GM20431 (cell line): ENCODE data around the gene GABARAPL2.
"Not testable (repeated sequence)": the region's sequence is repeated elsewhere in the genome, so short reads cannot be mapped to it uniquely, and the experiment has no call there.

Source experiments
- in situ Hi-C: fragments of 300-500 bp; cut with MseI, MboI; formaldehyde crosslinking; loops from one replicate; pipeline ENCODE4 v1.15.0; 2020; ENCODE audit warnings: low sequenced_read_pairs; ENCODE audit not compliant: unreplicated experiment

Gene GABARAPL2, protein sequence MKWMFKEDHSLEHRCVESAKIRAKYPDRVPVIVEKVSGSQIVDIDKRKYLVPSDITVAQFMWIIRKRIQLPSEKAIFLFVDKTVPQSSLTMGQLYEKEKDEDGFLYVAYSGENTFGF

DNA sequence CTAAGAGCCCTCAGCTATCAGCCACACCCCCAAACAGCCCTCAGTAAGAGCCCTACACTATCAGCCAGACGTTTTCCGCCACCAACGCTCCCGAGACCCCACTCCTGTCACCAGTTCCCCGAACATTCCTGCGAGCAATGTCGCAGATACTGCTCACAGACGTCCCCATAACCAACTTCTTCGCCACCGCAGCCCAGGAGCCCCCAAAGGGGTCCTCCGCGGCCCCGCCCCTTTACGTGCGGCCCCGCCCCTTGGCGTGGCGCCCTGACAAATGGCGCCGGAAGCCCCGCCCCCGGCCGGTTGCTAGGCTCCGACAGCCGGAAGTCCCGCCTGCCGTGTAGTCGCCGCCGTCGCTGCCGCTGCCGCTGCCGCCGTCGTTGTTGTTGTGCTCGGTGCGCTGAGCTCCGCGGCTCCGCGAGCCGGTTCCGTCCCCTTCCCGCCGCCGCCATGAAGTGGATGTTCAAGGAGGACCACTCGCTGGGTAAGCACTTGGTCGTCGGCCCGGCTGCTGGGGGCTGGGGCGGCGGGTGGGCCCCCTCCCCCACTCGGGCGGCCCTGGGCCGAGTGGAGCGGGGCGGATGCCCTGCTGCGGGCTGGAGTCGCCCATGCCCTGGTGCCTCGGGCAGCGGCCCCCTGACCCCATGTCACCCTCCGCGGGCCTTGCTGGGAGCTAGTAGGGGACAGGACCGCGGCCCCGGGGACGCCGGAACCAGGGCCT lies at the start of gene GABARAPL2:
TSS of gene GABARAPL2 (plus strand) at position 340 of the 718 bp plus-strand sequence. CDS start at position 448, 108 bp downstream.
- in situ Hi-C loops: no loop called here

DNA sequence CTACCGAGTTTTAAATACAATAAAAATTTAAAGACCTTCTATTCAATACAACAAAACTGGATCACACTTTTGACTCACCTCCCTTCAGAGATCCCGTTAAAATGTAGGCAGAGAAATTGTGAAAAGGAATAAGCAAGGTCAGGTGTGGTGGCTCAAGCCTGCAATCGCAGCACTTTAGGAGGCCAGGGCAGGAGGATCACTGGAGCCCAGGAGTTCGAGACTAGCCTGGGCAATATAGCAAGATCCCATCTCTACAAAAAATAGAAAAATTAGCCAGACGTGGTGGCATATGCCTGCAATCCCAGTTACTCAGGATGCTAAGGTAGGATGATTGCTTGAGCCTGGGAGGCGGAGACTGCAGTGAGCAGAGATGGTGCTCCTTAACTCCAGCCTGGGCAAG lies 47.0 kb upstream of the GABARAPL2 start:
- in situ Hi-C loops: no loop called here

DNA sequence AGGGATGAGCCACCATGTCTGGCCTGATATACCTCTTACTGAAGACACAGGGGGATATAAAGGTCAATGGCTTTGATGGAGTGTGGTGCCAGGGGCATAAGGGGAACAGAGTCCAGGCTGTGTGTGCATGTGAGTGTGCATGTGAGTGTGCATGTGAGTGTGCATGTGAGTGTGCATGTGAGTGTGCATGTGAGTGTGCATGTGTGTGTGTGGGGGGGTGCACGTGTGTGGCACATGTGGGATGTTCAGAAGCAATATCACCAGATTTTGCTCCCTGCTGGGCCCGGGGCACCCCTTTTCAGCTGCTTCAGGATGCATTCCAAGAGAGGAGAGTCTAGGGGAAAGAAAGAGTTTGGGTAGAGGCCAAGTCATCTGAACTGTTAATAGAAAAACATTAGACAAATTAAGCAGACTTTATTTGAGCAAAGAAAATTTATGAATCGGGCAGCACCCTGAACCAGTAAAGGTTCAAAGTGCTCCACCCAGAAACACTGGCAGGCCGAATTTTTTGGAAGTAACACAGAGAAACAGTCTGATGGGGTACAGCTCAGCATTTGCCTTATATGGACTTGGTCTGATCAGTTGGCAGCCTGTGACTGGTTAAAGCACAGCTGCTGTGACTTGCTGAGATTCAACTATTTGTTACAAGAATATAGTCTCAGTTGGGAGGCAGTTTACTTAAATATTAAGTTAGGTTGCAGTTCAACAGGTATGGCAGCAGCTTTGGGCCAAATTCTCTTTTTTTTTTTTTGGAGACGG lies 40.0 kb upstream of the GABARAPL2 start:
- in situ Hi-C loops: no loop called here

DNA sequence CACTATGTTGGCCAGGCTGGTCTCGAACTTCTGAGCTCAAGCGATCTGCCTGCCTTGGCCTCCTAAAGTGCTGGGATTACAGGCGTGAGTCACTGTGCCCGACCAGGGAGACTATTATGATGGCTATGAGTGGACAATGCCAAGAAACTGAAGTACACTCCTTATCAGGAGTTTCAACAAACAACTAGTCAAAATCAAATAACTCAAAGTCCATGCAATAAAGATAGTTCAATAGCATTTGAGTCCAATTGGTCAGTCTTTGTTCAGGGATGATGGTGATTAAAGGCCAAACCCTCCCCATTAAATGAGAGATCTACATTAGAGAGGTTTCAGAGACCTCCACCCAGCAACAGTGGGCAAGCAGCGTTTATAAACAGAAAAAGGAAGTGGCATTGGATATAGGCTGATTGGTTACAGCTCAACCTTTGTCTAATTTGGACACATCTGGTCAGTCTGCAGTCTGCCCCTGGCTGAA lies 38.3 kb upstream of the GABARAPL2 start:
- in situ Hi-C loops: no loop called here

DNA sequence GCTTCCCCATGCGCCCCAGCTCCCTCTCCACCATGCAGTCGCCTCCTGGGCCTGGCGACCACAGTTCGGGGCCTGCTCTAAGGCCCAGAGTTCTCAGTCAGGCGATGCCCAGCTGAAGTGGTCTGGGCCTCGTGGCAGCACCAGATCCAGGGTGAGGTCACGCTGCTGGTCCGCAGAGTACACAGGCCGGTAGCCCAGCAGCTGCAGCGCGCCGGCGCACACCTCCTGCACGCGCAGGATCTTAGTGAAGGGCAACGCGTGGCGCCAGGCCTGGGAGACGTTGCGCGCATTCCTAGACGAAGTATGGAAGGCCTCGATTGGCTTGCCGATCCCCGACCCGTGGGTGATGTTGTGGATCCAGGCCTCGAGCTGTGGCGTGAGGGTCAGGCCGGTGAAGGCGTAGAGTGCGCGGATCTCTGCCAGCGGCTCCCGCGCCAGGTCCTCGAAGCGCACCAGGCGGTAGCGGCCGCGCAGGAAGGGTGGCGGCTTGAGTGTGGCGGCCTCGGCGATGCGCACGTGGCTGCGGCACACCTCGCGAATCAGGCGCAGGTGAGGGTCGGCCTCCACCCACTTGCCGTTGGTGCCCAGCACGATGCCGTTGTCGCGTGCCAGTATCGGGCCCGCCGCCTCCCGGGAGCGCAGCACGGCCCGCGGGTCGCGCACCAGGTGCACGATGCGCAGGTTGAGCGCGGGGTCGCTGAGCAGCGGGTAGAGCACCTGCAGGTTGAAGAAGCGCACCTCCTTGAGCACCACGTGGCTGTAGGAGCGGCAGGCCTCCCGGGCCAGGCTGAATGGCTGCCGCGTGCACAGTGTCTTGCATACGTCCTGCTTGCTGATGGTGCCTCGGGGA lies 36.9 kb upstream of the GABARAPL2 start:
- in situ Hi-C loops: no loop called here

DNA sequence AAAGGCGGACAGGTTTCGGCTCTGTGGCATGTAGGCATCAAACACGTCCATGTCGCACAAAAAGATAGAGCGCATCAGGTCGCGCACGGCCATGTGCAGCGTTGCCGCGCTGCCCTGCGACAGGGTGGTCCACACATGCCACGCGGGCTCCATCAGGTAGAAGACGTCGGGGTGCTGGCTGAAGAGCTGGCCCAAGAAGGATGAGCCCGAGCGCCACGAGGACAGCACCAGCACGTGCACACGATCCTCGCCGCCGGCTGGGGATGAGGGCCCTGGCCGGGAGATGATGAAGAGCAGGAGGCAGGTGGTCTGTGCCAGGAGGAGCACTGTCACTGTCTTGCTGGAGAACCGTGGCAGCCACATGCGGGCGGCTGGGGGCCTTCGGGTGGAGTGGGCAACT lies 36.2 kb upstream of the GABARAPL2 start:
- in situ Hi-C loops: no loop called here

DNA sequence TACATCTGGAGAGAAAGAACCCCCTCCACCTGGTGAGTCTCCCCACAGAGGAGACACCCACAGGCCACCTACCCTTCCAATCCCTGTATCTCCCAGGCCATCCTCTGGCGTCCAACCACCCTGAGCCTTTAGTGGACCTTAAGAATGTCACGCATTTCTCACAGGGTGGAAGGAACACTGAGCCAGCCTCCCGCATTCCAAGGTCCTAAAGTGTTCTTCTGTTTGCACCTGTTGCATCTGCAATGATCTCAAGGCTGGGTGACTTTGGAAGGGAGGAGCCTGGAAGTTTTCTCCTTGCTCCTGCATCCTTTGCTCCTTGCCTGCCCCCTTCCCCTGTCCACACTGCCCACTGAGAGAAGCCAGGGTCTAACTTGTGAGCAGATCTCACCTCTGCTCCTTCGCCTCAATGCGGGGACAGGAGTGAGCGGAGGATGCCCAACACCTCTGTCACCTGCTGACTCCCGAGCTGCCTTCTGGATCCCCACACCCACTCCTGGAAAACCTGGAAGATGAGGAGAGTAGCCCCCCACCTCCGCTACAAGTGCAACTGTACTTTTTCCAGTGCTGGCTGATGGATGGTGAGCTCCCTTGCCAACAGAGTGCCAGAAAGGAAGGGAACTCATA lies 33.9 kb upstream of the GABARAPL2 start:
- in situ Hi-C loops: no loop called here

DNA sequence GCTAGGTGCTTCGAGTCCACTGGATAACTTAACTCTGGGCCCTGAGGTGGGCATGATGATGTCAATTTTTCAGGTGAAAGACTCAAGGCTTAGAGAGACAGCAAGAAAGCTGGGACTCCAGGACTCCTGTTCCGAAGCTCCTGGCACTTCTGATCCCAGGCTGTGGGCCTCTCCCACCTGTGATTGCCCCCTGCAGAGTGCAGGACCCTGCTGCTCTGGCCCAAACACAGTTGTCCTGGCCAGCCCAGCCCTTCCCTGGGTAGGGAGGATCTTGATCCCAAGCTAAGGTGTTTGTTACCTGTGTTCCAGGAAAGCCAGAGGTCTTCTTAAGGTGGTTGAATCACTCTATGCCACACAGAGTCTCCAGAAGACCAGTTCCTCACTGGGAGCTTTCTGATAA lies 33.4 kb upstream of the GABARAPL2 start:
- in situ Hi-C loops: no loop called here

DNA sequence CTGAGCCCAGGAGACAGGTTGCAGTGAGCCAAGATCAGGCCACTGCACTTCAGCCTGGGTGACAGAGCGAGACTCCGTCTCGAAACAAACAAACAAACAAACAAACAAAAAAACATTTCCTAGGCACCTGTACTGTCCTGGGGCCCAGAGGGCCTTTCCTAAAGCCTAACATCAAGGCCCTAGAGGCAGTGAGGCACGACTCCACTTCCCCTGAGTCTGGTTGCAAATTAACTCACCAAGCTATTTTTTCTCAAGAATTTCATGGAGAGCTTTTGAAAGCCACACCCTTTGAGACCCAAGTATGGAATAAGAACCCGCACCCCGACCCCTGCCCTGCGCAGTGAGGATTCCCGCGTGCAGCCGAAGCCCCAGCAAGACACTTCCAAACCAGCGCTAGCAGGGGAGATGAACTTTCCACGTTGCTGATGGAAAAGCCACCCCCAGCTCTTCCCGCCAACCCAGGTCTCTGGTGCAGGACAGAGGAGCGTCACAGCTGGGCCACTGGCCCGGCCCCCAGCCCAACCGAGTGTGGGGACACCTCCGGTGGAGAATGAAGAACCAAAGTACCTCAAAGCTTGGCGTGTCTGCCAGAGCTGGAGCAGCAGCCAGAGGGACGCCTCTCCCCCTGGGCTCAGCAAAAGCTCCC lies 31.5 kb upstream of the GABARAPL2 start:
- in situ Hi-C loops: no loop called here

DNA sequence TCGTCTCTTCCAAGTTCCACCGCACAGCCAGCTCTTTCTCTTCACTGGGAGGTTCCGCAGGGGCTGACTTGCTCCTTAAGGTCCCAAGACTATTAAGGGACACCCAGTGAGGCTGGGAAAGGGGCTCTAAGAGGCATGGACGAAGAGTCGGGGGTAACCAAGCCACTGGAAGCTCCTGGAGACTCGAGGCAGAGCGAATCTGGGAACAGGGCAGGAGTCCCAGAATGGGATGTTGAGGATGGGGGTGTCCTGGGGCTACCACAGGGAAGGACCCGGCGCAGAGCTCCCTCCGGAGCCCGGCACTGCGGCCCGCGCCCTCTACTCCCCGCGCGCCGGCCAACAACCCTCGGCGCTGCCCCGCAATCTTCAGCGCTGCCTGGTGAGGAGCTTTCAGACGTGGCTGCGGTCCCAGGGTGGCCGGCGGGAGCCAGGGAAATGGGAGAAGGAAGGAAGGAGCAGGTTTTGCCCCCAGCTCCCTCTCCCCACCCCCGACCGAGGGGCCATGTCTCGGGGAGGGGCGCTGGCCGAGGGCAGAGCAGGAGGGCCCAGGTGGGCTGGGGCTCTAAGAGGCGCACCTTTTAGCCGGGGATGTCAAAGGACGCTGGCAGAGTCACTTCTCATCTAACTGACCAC lies 30.9 kb upstream of the GABARAPL2 start:
- in situ Hi-C loops: no loop called here

DNA sequence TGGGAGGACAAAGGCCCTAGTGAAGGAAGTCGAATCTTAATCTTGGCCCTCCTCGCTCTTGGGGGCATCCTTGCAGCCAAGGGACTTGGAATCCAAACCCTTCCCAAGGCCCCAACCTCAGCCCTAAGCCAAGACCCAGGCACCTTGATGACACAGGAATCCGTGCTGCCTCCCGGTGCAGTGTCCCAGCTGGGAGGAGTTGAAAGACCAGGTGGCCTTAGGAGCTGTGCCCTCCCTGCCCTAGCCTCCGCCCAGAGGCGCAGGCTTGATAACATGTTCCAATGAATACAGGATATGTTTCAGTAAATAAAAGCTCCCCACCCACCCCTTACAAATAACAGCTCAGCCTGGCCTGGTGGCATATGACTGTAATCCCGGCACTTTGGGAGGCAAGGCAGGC lies 30.3 kb upstream of the GABARAPL2 start, which contains the start of gene CHST5:
TSS of gene CHST5 (minus strand) at position 208 of the 400 bp plus-strand sequence. CDS start 5,724 bp downstream, outside the sequence.
- in situ Hi-C loops: no loop called here

DNA sequence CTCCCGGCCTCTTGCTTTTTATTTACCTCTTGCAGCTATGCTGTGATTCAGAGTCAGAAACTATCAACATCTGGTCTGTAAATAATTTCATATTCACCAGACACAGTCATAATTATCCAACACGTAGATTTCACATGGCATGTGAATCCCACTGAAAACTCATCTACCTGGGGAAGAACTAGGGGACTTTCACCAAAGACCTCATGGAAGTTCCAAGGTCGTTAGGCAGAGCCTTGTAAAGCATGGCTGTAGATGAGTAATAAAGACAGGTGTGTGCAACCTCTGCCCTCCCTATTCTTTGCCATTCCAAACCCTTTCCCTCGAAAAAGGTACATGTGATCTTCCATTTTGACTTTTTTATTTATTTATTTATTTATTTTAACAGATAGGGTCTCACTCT lies 28.4 kb upstream of the GABARAPL2 start:
- in situ Hi-C loops: no loop called here

DNA sequence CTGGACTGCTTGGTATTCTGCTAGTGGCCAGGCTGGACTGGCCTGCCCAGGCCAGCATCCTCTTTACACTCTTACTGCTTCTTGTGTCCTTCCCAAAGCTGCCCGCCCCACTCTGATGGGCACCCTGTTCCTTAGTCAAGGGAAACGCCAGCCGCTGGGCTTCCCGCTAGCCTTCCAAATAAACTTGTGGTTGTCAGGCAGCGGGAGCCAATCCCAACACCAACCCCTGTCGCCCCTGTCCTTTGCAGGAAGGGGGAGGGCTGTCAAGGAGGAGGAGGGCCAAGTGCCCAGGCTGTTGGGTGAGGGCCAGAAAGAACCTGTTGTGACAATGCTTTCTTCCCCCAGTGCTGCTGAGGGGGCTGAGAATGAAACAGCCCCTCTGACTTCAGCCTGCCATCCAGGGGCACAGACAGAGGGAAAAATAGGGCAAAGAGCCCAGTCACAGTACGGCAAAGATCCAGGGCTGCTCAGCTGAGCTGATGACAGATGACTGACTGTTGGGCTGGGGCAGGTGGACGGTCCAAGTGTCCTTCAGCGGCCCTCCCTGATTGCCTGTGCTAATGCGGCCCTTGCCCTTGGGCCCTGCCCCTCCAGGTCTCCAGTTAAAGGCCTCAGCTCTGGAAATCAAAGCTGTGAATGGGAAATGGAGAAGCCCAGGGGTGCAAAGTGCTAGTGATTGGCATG lies 27.2 kb upstream of the GABARAPL2 start:
- in situ Hi-C loops: not testable (repeated sequence)

DNA sequence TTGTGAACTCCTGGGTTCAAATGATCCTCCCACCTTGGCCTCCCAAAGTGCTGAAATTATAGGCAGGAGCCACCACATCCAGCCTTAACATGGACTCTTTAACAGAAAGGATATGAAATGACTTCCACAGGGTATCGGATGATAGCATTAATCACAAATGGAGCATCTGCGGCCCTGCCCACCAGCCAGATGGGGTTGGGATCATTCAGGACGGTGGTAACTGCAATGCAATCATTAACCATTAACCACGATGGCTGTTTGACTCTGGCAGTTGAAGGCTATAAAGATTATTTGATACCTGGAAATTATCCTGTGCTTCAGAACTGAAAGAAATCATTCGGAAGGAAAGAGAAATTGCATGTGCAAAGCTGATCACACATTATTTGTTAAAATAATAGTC lies 24.9 kb upstream of the GABARAPL2 start:
- in situ Hi-C loops: no loop called here

DNA sequence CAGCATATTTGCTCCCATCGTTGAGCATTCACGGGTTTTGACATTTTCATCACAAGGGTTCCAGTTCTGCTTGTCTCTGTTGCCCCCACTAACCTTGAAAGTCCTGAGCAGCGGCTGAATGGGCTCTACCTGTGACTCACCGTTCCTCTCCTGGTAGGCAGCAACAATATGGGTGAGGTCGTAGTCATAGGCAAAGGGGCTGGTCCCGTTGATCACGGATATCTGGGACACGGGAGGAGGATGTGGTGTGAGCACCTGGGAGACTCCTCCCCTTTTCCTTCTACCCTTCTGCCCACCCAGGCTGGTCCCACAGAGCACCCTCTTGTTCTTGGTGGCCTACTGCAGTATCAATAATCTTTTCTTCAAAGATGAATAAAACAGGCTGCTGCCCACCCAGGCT lies 23.7 kb upstream of the GABARAPL2 start:
- in situ Hi-C loops: not testable (repeated sequence)

DNA sequence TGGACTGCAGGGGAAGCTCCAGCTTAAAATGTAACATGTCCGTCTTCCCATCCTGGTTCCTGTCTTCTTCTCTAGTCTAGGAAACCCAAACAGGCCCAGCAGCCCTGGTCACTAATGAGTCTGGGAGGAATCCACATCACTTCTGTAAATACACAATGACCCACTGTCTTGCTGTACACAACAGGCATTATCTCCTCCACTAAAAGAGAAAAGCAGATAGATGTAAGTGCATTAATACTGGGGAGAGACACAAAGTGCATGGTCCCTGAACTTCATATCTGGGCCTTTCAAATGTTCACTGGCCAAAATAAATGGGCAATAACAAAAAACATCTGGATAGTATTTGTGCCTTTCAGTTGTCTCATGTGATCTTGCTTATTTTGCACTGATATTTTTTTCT lies 20.3 kb upstream of the GABARAPL2 start:
- in situ Hi-C loops: not testable (repeated sequence)

DNA sequence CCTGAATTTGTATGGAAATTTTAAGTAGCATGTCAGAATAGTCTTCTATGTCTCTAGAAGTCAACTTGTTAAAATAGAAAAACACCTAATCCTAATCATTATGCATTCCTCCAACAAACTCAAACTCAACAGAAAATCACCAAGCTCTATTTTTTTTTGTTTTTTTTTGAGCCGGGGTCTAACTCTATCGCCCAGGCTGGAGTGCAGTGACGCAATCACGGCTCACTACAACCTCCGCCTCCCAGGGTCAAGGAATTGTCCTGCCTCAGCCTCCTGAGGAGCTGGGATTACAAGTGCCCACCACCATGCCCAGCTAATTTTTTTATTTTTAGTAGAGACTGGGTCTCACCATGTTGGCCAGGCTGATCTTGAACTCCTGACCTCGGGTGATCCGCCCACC lies 19.9 kb upstream of the GABARAPL2 start:
- in situ Hi-C loops: no loop called here

DNA sequence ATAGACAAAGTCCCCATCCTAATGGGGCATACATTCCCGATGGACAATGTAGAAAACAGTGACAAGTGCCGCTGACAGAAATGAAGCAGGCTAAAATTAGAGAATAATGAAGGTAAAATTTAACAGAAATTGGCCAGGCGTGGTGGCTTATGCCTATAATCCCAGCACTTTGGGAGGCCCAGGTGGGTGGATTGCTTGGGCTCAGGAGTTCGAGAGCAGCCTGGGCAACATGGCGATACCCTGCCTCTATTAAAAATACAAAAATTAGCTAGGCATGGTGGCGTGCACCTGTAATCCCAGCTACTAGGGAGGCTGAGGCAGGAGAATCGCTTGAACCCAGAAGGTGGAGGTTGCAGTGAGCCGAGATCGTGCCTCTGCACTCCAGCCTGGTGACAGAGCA lies 17.7 kb upstream of the GABARAPL2 start:
- in situ Hi-C loops: not testable (repeated sequence)
